Endothelial cell (in vitro differentiated cells): Measurements from ENCODE around the gene REEP3. TPM values are rescaled to one million over a fixed set of nuclear protein-coding genes. Genes with fewer than 3 reads are reported as not detected.

ENCODE experiments used
- DNase-seq: peaks from one replicate; pipeline ENCODE4 v3.0.0; 2021; ENCODE audit warnings: low spot score
- H3K27ac Mint-ChIP-seq: one replicate; pipeline ENCODE4 v1.8.0; 2021; ENCODE audit warnings: mixed read lengths, inconsistent platforms; ENCODE audit not compliant: unreplicated experiment
- H3K27me3 Mint-ChIP-seq: one replicate; pipeline ENCODE4 v1.8.0; 2021; ENCODE audit warnings: mild to moderate bottlenecking, moderate library complexity, mixed read lengths, inconsistent platforms; ENCODE audit not compliant: unreplicated experiment
- H3K36me3 Mint-ChIP-seq: one replicate; pipeline ENCODE4 v1.8.0; 2021; ENCODE audit warnings: mild to moderate bottlenecking, low read depth, mixed read lengths, inconsistent platforms; ENCODE audit not compliant: unreplicated experiment
- H3K4me1 Mint-ChIP-seq: one replicate; pipeline ENCODE4 v1.8.0; 2021; ENCODE audit warnings: mild to moderate bottlenecking, mixed read lengths, inconsistent platforms; ENCODE audit not compliant: unreplicated experiment
- H3K4me3 Mint-ChIP-seq: one replicate; pipeline ENCODE4 v1.8.0; 2021; ENCODE audit warnings: mild to moderate bottlenecking, mixed read lengths, inconsistent platforms; ENCODE audit not compliant: unreplicated experiment
- H3K9me3 Mint-ChIP-seq: one replicate; pipeline ENCODE4 v1.8.0; 2021; ENCODE audit warnings: mixed read lengths, inconsistent platforms; ENCODE audit not compliant: unreplicated experiment
- CTCF ChIP-seq: fragments of 200-600 bp; sonication (generic); IDR thresholded peaks from one replicate; pipeline ENCODE4 v1.5.0; 2021; ENCODE audit warnings: antibody characterized with exemption; ENCODE audit not compliant: unreplicated experiment
- total RNA-seq: library from RNA; stranded (reverse); fragmentation: NEBNext Ultra II Directional; extraction: Animal tissue kit (Norgen Biotek cat#: 25700); gene quantifications from one replicate; pipeline ENCODE4 v1.2.1, GENCODE V29; 2021; ENCODE audit not compliant: unreplicated experiment

REEP3 gene
- total RNA-seq, 1 donor from 2014 or later, result 26.1 TPM

GRCh38 chr10:63504145-63504881, 16.9 kb upstream of the REEP3 start:
- H3K36me3 Mint-ChIP-seq, result no peaks in the 10 kb centered on the region
- H3K27me3 Mint-ChIP-seq, result no peaks in the 10 kb centered on the region
- H3K9me3 Mint-ChIP-seq, result no peaks in the 10 kb centered on the region
- no peak overlapping the region for H3K4me3 Mint-ChIP-seq
- peak overlapping the region; percentile 71 for H3K27ac Mint-ChIP-seq
- TF ChIP-seq CTCF, result no peak
- no peak for DNase-seq
- H3K4me1 Mint-ChIP-seq, result peaks cover 17% of the 10 kb centered on the region

- H3K27me3 Mint-ChIP-seq, result peaks cover 1% of the 10 kb centered on the region
- no peak overlapping the region for H3K27ac Mint-ChIP-seq
- TF ChIP-seq CTCF, result no peak
- H3K4me3 Mint-ChIP-seq, result no peak overlapping the region
- no peaks in the 10 kb centered on the region for H3K36me3 Mint-ChIP-seq
- no peak for DNase-seq
- H3K4me1 Mint-ChIP-seq, result peaks cover 17% of the 10 kb centered on the region
- no peaks in the 10 kb centered on the region for H3K9me3 Mint-ChIP-seq
These were observed 15.6 kb upstream of the REEP3 start for GRCh38 chr10:63505562-63505961.

DNA sequence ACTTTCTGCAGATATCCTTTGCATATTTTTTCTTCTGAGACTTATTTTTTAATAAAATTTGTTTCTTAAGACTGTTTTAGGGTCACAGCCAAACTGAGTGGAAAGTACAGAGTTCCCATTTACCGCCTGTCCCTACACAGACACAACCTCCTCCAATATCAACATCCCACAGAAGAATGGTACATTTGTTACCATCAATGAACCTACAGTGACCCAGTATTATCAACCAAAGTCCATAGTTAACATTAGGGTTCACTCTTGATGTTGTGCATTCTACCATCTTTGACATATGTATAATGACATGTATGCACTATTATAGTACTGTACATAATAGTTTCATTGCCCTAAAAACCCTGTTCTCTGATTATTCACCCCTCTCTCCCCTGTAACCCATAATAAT, 14.6 kb upstream of the REEP3 start:
- DNase-seq, result no peak
- Mint-ChIP-seq H3K9me3 (no peaks in the 10 kb centered on the region), H3K4me1 (peaks cover 17% of the 10 kb centered on the region), H3K36me3 (no peaks in the 10 kb centered on the region), H3K4me3 (no peak overlapping the region), H3K27ac (peak overlapping the region; percentile 68), H3K27me3 (peaks cover 1% of the 10 kb centered on the region)
- TF ChIP-seq CTCF, result no peak

DNA sequence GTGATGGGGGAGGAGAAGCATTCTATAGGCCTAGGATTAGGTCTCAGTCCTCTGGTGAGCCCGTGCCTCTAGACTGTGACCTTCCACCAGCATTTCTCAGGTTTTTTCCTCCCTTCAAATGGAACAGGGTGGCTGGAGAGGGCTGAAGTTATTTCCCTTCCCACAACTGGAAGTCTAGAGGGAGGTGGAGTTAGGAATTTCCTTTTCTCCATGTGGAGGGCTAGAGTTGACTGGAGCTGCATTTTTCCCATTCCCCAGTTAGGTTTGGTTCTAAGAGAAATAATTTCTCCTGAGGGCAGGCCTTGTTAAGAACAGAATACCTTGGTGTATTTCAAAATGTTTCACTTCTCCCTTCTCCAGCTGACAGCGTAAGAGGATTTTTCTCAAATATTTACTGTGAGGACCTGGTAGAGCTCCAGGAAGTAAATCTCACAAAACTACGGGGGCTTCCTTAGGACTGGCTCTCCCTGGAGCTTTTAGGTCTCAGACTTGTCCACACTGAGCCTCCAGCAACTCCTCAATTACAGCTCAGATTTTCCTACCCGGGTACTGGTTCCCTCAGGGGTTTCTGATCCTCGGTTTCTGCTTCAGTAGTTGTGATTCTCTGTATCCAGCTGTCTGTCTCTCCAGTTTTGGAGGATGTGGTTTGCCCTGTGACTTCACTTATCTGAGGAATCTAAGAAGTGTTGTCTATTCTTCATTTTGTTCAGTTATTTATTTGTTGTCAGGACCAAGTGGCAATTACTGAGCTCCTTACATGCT, 6.0 kb upstream of the REEP3 start:
- no peak for TF ChIP-seq CTCF
- H3K9me3 Mint-ChIP-seq, result no peaks in the 10 kb centered on the region
- H3K36me3 Mint-ChIP-seq, result no peaks in the 10 kb centered on the region
- H3K4me3 Mint-ChIP-seq, result no peak overlapping the region
- peaks cover 21% of the 10 kb centered on the region for H3K4me1 Mint-ChIP-seq
- H3K27me3 Mint-ChIP-seq, result peaks cover 4% of the 10 kb centered on the region
- peak overlapping the region; percentile 90 for H3K27ac Mint-ChIP-seq
- DNase-seq, result no peak

- Mint-ChIP-seq H3K36me3 (no peaks in the 10 kb centered on the region), H3K27ac (no peak overlapping the region), H3K9me3 (no peaks in the 10 kb centered on the region), H3K4me1 (peaks cover 21% of the 10 kb centered on the region), H3K4me3 (no peak overlapping the region), H3K27me3 (peaks cover 4% of the 10 kb centered on the region)
- TF ChIP-seq CTCF, result no peak
- no peak for DNase-seq
These were observed 5.0 kb upstream of the REEP3 start for GRCh38 chr10:63516207-63516606.
